HFFc6 (cell line): ENCODE results near the gene C9orf153. TPM values are rescaled to one million over a fixed set of nuclear protein-coding genes. Genes with fewer than 3 reads are reported as not detected.

Experiments
- DNase-seq: peaks from one replicate; pipeline ENCODE4 v3.0.0-alpha.2; 2018
- H3K27ac Mint-ChIP-seq: 2 replicates; pipeline ENCODE4 v1.8.0; 2020; ENCODE audit warnings: mild to moderate bottlenecking, mixed read lengths
- H3K27me3 Mint-ChIP-seq: 2 replicates; pipeline ENCODE4 v1.8.0; 2021; ENCODE audit warnings: mild to moderate bottlenecking, moderate library complexity, mixed read lengths; ENCODE audit not compliant: insufficient read depth
- H3K36me3 Mint-ChIP-seq: 2 replicates; pipeline ENCODE4 v1.8.0; 2021; ENCODE audit warnings: low read depth, mixed read lengths
- H3K4me1 Mint-ChIP-seq: 2 replicates; pipeline ENCODE4 v1.8.0; 2020; ENCODE audit warnings: low read depth, mixed read lengths
- H3K4me3 Mint-ChIP-seq: 2 replicates; pipeline ENCODE4 v1.8.0; 2020; ENCODE audit warnings: mild to moderate bottlenecking, moderate library complexity, mixed read lengths
- H3K9me3 Mint-ChIP-seq: 2 replicates; pipeline ENCODE4 v1.8.0; 2020; ENCODE audit warnings: mild to moderate bottlenecking, mixed read lengths
- CTCF ChIP-seq: fragments of 200-600 bp; sonication (generic); IDR thresholded peaks from 2 replicates; pipeline ENCODE4 v1.5.0; 2021; ENCODE audit warnings: antibody characterized with exemption, mild to moderate bottlenecking
- total RNA-seq, 6 experiments: library from RNA; stranded (reverse); fragmentation: NEBNext Ultra II Directional; extraction: Animal tissue kit (Norgen Biotek cat#: 25700); gene quantifications; 2 replicates in 1 of 6; 3 replicates in 5 of 6; pipeline ENCODE4 v1.2.3, GENCODE V29; 2021

C9orf153 gene
- total RNA-seq, 6 experiments from 2014 or later, result not detected

DNA sequence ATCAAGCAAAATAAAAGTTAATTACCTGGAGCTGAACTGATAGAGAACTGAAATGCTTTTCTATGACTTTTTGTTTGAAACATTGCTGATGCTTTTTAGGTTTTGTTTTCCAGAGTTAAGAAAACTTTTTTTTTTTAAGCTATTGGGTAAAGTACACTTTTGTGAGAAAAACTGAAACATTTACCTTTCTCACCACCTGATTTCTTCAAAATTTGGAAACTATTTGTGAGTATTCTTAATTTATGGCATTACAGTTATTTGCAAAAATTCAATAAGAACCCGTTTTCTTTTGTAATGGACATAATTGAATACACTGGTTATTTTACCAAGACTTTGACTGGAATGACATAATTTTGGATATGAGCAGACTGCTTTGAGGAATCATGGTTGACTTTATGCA is 6.6 kb downstream of the C9orf153 start:
- Mint-ChIP-seq H3K9me3 (no peaks in the 10 kb centered on the region), H3K27me3 (no peaks in the 10 kb centered on the region), H3K27ac (no peak overlapping the region), H3K4me1 (no peaks in the 10 kb centered on the region), H3K4me3 (no peak overlapping the region), H3K36me3 (no peaks in the 10 kb centered on the region)
- no peak for DNase-seq
- TF ChIP-seq CTCF, result no peak

DNA sequence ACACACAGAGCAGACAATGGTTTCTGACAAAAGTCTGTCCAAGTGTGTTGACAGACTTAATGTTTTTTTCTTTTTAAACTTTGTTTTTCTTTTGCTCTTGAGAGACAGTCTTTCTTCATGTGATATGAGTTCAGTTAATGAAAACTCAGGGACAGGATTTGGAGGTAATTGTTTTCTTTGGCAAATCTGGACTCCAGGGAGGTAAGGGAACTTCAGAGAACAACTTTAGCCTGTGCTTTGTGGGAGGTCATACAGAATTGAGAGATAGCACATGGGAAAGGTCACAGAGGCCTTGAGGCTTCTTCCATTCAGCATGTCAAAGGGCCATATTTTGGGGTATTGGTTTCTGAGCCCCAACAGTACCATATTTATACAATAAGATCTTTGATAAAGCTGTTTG is 9.3 kb downstream of the C9orf153 start:
- Mint-ChIP-seq H3K27me3 (peaks cover 1% of the 10 kb centered on the region; the same call in 1 of the 2 replicates), H3K36me3 (no peaks in the 10 kb centered on the region), H3K4me1 (no peaks in the 10 kb centered on the region), H3K27ac (no peak overlapping the region), H3K4me3 (no peak overlapping the region), H3K9me3 (no peaks in the 10 kb centered on the region)
- DNase-seq, result no peak
- no peak for TF ChIP-seq CTCF

DNA sequence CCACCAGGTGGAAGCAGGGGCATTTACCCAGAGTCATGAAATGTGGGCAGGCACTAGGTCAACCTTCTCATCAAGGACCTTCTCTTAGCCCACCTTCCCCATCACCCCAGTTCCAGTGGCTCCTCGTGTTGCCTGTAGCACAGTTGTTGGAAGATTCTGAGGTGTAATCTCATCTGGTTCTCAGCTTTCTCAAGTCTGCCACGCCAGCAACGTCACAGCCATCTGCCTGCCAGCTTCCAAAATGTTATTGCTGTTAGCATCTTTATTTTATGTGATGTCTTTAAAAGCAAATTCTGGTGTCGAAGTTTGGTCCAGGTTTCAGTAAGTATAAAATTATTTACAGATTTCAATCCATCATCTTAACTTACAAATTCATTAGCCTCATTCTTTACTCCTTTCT is 10.7 kb downstream of the C9orf153 start:
- H3K4me3 Mint-ChIP-seq, result no peak overlapping the region
- H3K9me3 Mint-ChIP-seq, result no peaks in the 10 kb centered on the region
- no peaks in the 10 kb centered on the region for H3K36me3 Mint-ChIP-seq
- no peak overlapping the region for H3K27ac Mint-ChIP-seq
- DNase-seq, result no peak
- peaks cover 1% of the 10 kb centered on the region; the same call in 1 of the 2 replicates for H3K27me3 Mint-ChIP-seq
- no peaks in the 10 kb centered on the region for H3K4me1 Mint-ChIP-seq
- no peak for TF ChIP-seq CTCF

GRCh38 chr9:86246752-86247161 is 12.7 kb downstream of the C9orf153 start:
- DNase-seq, result no peak
- H3K9me3 Mint-ChIP-seq, result no peaks in the 10 kb centered on the region
- H3K27ac Mint-ChIP-seq, result no peak overlapping the region
- H3K27me3 Mint-ChIP-seq, result peaks cover 1% of the 10 kb centered on the region; the same call in 1 of the 2 replicates
- H3K4me3 Mint-ChIP-seq, result peak overlapping the region; percentile 58; the same call in 1 of the 2 replicates
- no peaks in the 10 kb centered on the region for H3K36me3 Mint-ChIP-seq
- no peaks in the 10 kb centered on the region for H3K4me1 Mint-ChIP-seq
- no peak for TF ChIP-seq CTCF

DNA sequence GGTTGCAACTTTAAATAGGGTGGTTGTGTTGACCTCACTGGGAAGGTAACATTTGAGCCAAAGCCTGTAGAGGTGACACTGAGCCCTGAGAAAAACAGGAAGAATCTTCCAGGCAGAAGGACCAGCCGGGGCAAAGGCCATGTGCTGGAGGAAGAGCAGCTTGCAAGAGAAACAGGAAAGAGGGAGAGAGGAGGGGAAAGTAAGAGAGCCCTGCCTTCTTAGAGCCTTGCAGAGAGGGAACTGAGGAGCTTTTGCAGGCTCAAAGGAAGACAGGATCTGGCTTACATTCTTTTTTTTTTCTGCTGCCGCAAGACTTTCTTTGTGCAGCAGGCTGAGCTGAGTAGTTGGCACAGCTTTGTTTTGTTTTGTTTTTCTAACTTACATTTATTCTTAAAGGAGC is 17.4 kb downstream of the C9orf153 start:
- Mint-ChIP-seq H3K27ac (no peak overlapping the region), H3K9me3 (no peaks in the 10 kb centered on the region), H3K36me3 (no peaks in the 10 kb centered on the region), H3K4me3 (no peak overlapping the region), H3K4me1 (no peaks in the 10 kb centered on the region), H3K27me3 (no peaks in the 10 kb centered on the region)
- no peak for DNase-seq
- TF ChIP-seq CTCF, result no peak

- Mint-ChIP-seq H3K4me1 (no peaks in the 10 kb centered on the region), H3K4me3 (no peak overlapping the region), H3K36me3 (no peaks in the 10 kb centered on the region), H3K27ac (no peak overlapping the region), H3K9me3 (no peaks in the 10 kb centered on the region), H3K27me3 (no peaks in the 10 kb centered on the region)
- TF ChIP-seq CTCF, result no peak
- no peak for DNase-seq
Measured at GRCh38 chr9:86241216-86241615, 18.2 kb downstream of the C9orf153 start.
